IMR-90 (cell line): ENCODE results near the gene TMED10. TPM values are rescaled to one million over a fixed set of nuclear protein-coding genes. Genes with fewer than 3 reads are reported as not detected.

Experiments
- ATAC-seq: fragments of 200-7000 bp; cut with Tn5 transposase; 2 replicates; pipeline ENCODE4 v1.9.1; 2020; ENCODE audit warnings: low read depth, mild to moderate bottlenecking, moderate library complexity
- BruUV-seq: library from RNA; stranded (reverse); fragments of 400-500 nt; replicated peaks from 2 replicates; lab custom pipeline; 2021; lab: Mats Ljungman, UMichigan
- CTCF ChIA-PET: fragments of 300-600 bp; formaldehyde crosslinking; extraction: SDS; loops from one replicate; lab custom pipeline; 2021; ENCODE audit warnings: antibody characterized with exemption; lab: Yijun Ruan, JAX
- POLR2A ChIA-PET: fragments of 300-600 bp; sonication (Branson Sonifier 250); formaldehyde crosslinking; loops from one replicate; lab custom pipeline; 2022; ENCODE audit warnings: antibody characterized with exemption; ENCODE audit not compliant: unreplicated experiment; lab: Charles Lee
- DNase-seq: peaks from one replicate; pipeline ENCODE4 v3.0.0; 2013
- H2AFZ ChIP-seq: replicated peaks from 2 replicates; pipeline ENCODE3; 2013; ENCODE audit warnings: low read length, mild to moderate bottlenecking; ENCODE audit not compliant: poor library complexity
- H2AK5ac ChIP-seq: 2 replicates; pipeline ENCODE4 v1.6.1; 2013; ENCODE audit warnings: low read depth, low read length, inconsistent platforms
- H2AK9ac ChIP-seq: replicated peaks from 2 replicates; pipeline ENCODE3; 2013; ENCODE audit warnings: mild to moderate bottlenecking, low read depth, low read length, moderate library complexity; ENCODE audit not compliant: poor library complexity
- H2BK120ac ChIP-seq: 2 replicates; pipeline ENCODE4 v1.6.1; 2013; ENCODE audit warnings: low read depth, low read length, inconsistent platforms
- H2BK15ac ChIP-seq: 3 replicates; pipeline ENCODE4 v1.6.1; 2013; ENCODE audit warnings: low read depth, low read length, inconsistent platforms
- H2BK20ac ChIP-seq: 2 replicates; pipeline ENCODE4 v1.6.1; 2013; ENCODE audit warnings: low read depth, mild to moderate bottlenecking, inconsistent platforms, low read length, moderate library complexity
- H2BK5ac ChIP-seq: 2 replicates; pipeline ENCODE4 v1.6.1; 2013; ENCODE audit warnings: mild to moderate bottlenecking, low read depth, low read length, inconsistent platforms; ENCODE audit not compliant: poor library complexity, severe bottlenecking
- H3K14ac ChIP-seq: replicated peaks from 2 replicates; pipeline ENCODE4 v1.6.1; 2013; ENCODE audit warnings: low read depth, low read length, inconsistent platforms
- H3K18ac ChIP-seq: 2 replicates; pipeline ENCODE4 v1.6.1; 2013; ENCODE audit warnings: low read depth, low read length, control low read depth
- H3K23ac ChIP-seq: 2 replicates; pipeline ENCODE4 v1.6.1; 2013; ENCODE audit warnings: low read depth, low read length, inconsistent platforms
- H3K27ac ChIP-seq: 2 replicates; pipeline ENCODE4 v1.5.1; 2013; ENCODE audit warnings: mild to moderate bottlenecking, control low read depth, low read length; ENCODE audit not compliant: insufficient read depth
- H3K27me3 ChIP-seq: 2 replicates; pipeline ENCODE4 v1.6.1; 2013; ENCODE audit warnings: low read length; ENCODE audit not compliant: control insufficient read depth, insufficient read depth
- H3K36me3 ChIP-seq: 2 replicates; pipeline ENCODE4 v1.6.1; 2013; ENCODE audit warnings: low read length, mixed read lengths; ENCODE audit not compliant: control insufficient read depth, insufficient read depth
- H3K4ac ChIP-seq: 2 replicates; pipeline ENCODE4 v1.6.1; 2013; ENCODE audit warnings: low read depth, low read length, inconsistent platforms
- H3K4me1 ChIP-seq: 2 replicates; pipeline ENCODE4 v1.6.1; 2013; ENCODE audit warnings: low read length, mixed read lengths; ENCODE audit not compliant: control insufficient read depth, insufficient read depth
- H3K4me2 ChIP-seq: 2 replicates; pipeline ENCODE4 v1.6.1; 2013; ENCODE audit warnings: low read depth, mild to moderate bottlenecking, control low read depth, low read length, moderate library complexity
- H3K4me3 ChIP-seq: 2 replicates; pipeline ENCODE4 v1.5.1; 2013; ENCODE audit warnings: low read depth, mild to moderate bottlenecking, control low read depth, low read length, moderate library complexity; ENCODE audit not compliant: insufficient read depth
- H3K56ac ChIP-seq: 2 replicates; pipeline ENCODE4 v1.6.1; 2013; ENCODE audit warnings: low read length, inconsistent platforms; ENCODE audit not compliant: insufficient read depth; ENCODE audit errors: extremely low read depth
- H3K79me1 ChIP-seq, 2 experiments: 2 replicates each; pipeline ENCODE4 v1.6.1; 2013; ENCODE audit warnings: low read length in 2 of 2, inconsistent platforms in 1 of 2, low read depth in 1 of 2
- H3K9ac ChIP-seq: 2 replicates; pipeline ENCODE4 v1.6.1; 2013; ENCODE audit warnings: low read depth, low read length, control low read depth
- H3K9me1 ChIP-seq: 2 replicates; pipeline ENCODE4 v1.6.1; 2013; ENCODE audit warnings: low read length, inconsistent platforms; ENCODE audit not compliant: insufficient read depth
- H3K9me3 ChIP-seq: 2 replicates; pipeline ENCODE4 v1.6.1; 2013; ENCODE audit warnings: low read length; ENCODE audit not compliant: control insufficient read depth, insufficient read depth
- H4K20me1 ChIP-seq: 2 replicates; pipeline ENCODE4 v1.6.1; 2013; ENCODE audit warnings: low read length, inconsistent platforms; ENCODE audit not compliant: insufficient read depth
- H4K5ac ChIP-seq: 2 replicates; pipeline ENCODE4 v1.6.1; 2013; ENCODE audit warnings: mild to moderate bottlenecking, low read depth, low read length, control low read depth
- H4K8ac ChIP-seq, 2 experiments: 2 replicates each; pipeline ENCODE4 v1.6.1; 2013; ENCODE audit warnings: low read depth in 2 of 2, low read length in 2 of 2, control low read depth in 1 of 2, inconsistent platforms in 1 of 2
- H4K91ac ChIP-seq: 2 replicates; pipeline ENCODE4 v1.6.1; 2013; ENCODE audit warnings: low read depth, low read length, inconsistent platforms; ENCODE audit not compliant: insufficient read depth
- RAD21 ChIP-seq: IDR thresholded peaks from 2 replicates; pipeline ENCODE4 v1.6.1; 2012; ENCODE audit warnings: low read length, improper control_type of control experiment
- SMC3 ChIP-seq: fragments of 150-350 bp; IDR thresholded peaks from 2 replicates; pipeline ENCODE4 v1.6.1; 2016; ENCODE audit warnings: low read depth, mild to moderate bottlenecking, antibody characterized with exemption, low read length, moderate library complexity
- WGBS, 2 experiments: methylation state at CpG; one replicate each; pipeline versions ENCODE4 v1.1.5 to v1.1.7; 2013; ENCODE audit warnings: missing lambda C conversion rate in 2 of 2; ENCODE audit not compliant: insufficient read length in 1 of 2; ENCODE audit errors: extremely low coverage in 2 of 2; 5-methylcytosine and 5-hydroxymethylcytosine counted together
- dilution Hi-C: fragments of 300-500 bp; cut with HindIII; formaldehyde crosslinking; loops from one replicate; pipeline ENCODE4 v1.14.3; 2018; ENCODE audit warnings: low sequenced_read_pairs; ENCODE audit not compliant: unreplicated experiment
- in situ Hi-C: fragments of 300-500 bp; cut with MboI; formaldehyde crosslinking; loops from 3 replicates; pipeline ENCODE4 v1.14.3; 2019; ENCODE audit warnings: low sequenced_read_pairs, inconsistent platforms, mixed read lengths
- intact Hi-C: fragments of 100-400 bp; cut with micrococcal nuclease; formaldehyde crosslinking; loops from 2 replicates; pipeline ENCODE4 v1.10.0; 2022
- polyA plus RNA-seq, 3 experiments: library from polyadenylated mRNA; depleted of rRNA; stranded (reverse); fragments of >200 nt; gene quantifications; 2 replicates each; pipeline ENCODE4 v1.2.3, GENCODE V29; 2012; ENCODE audit warnings: low replicate concordance in 1 of 3
- total RNA-seq: library from RNA; depleted of rRNA; stranded (reverse); fragments of >200 nt; gene quantifications from 2 replicates; pipeline ENCODE4 v1.2.3, GENCODE V29; 2012
- TF ChIP-seq, protein P1 (sequence below): fragments of 150-350 bp; IDR thresholded peaks from 2 replicates; pipeline ENCODE4 v1.6.1; 2016; ENCODE audit warnings: low read depth, mild to moderate bottlenecking, low read length, moderate library complexity, borderline replicate concordance
- TF ChIP-seq, protein P2 (sequence below): conservative IDR thresholded peaks from 2 replicates; pipeline ENCODE4 v1.5.1; 2012; ENCODE audit warnings: mild to moderate bottlenecking, low read depth, low read length, improper control_type of control experiment

TMED10 gene
- total and polyA plus RNA-seq, 2 of the 4 experiments (the other 2 are of a cell fraction) = 254 to 441 TPM

DNA sequence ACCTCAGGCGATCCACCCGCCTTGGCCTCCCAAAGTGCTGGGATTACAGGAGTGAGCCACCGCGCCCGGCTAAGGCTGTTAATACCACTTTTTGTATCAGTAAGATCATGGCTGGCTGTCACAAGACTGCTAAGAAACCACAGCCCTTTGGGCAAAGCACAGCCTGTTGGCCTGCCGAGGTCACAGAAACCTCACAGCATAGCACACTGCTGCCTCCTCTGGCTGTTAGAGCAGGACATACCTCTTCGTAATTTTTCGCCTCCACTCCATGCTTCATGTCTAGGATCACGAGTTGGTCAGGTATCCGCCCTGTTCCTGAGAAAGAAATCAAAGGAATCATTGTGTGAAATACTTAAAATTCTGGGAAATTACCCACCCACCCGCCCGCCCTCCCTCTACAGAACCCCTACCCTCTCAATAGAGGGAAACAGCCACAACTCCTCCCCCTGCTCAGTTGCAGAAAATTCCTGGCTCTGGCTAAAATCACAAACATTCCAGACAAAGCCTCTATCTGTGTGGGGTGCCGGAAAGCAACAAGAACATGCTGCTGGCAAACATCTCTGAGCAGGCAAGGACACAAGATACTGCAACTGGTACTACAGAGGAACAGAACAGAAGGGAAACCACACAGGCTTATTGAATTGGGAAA, 28.9 kb downstream of the TMED10 start:
- Histone ChIP-seq H3K36me3 (peaks cover 4% of the 10 kb centered on the region), H3K14ac (no peak overlapping the region), H3K23ac (no peak overlapping the region), H2AK9ac (no peak overlapping the region), H4K91ac (no peak overlapping the region), H3K27me3 (no peaks in the 10 kb centered on the region), H2BK5ac (peak overlapping the region; percentile 41), H4K8ac (peak overlapping the region in 1 of 2 experiments; percentile 10; a peak in 1 of 4 replicates), H3K56ac (no peak overlapping the region), H4K5ac (no peak overlapping the region), H3K4me3 (no peak overlapping the region), H2BK120ac (no peak overlapping the region), H2AK5ac (no peak overlapping the region), H2BK20ac (no peak overlapping the region), H3K18ac (no peak overlapping the region), H3K9me1 (no peaks in the 10 kb centered on the region; the same call in 1 of the 2 replicates), H3K4ac (no peak overlapping the region), H3K27ac (peak overlapping the region; percentile 24; the same call in 1 of the 2 replicates), H2AFZ (no peak overlapping the region), H3K79me1 (peaks cover 28 to 66% of the 10 kb centered on the region in 2 experiments), H4K20me1 (peaks cover 10% of the 10 kb centered on the region; the same call in 1 of the 2 replicates), H3K9me3 (no peaks in the 10 kb centered on the region), H3K4me2 (no peak overlapping the region; the same call in 1 of the 2 replicates), H2BK15ac (no peak overlapping the region), H3K9ac (no peak overlapping the region), H3K4me1 (peaks cover 2% of the 10 kb centered on the region; the same call in 1 of the 2 replicates)
- peak; percentile 72 for DNase-seq
- no TSS peak for BruUV-seq
- ChIA-PET POLR2A (interaction anchor here (0.6 kb wide), 1 partner anchor 794 kb away, joined by 15 read pairs; no protein-coding TSS in a partner anchor), CTCF (interaction anchor here (0.8 kb wide), 1 partner anchor 148 kb away, joined by 3 read pairs; no protein-coding TSS in a partner anchor)
- in situ Hi-C loops (no loop called here), intact Hi-C loops (loop anchor here (5.0 kb wide), 1 partner anchor 130 kb away; the partner anchor contains the start of gene FOS), dilution Hi-C loops (loop anchor here (25.0 kb wide), 1 partner anchor 165 kb away; no protein-coding TSS in a partner anchor)
- ATAC-seq = peak; percentile 93
- WGBS, 2 experiments = 86% methylated on average over 5 of the region's 13 CpGs; no CpG with 5 or more reads in 1 of the 2 experiments
- TF ChIP-seq, protein P1, sequence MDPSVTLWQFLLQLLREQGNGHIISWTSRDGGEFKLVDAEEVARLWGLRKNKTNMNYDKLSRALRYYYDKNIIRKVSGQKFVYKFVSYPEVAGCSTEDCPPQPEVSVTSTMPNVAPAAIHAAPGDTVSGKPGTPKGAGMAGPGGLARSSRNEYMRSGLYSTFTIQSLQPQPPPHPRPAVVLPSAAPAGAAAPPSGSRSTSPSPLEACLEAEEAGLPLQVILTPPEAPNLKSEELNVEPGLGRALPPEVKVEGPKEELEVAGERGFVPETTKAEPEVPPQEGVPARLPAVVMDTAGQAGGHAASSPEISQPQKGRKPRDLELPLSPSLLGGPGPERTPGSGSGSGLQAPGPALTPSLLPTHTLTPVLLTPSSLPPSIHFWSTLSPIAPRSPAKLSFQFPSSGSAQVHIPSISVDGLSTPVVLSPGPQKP = no peak
- TF ChIP-seq RAD21 = peak; percentile 48
- TF ChIP-seq, protein P2, sequence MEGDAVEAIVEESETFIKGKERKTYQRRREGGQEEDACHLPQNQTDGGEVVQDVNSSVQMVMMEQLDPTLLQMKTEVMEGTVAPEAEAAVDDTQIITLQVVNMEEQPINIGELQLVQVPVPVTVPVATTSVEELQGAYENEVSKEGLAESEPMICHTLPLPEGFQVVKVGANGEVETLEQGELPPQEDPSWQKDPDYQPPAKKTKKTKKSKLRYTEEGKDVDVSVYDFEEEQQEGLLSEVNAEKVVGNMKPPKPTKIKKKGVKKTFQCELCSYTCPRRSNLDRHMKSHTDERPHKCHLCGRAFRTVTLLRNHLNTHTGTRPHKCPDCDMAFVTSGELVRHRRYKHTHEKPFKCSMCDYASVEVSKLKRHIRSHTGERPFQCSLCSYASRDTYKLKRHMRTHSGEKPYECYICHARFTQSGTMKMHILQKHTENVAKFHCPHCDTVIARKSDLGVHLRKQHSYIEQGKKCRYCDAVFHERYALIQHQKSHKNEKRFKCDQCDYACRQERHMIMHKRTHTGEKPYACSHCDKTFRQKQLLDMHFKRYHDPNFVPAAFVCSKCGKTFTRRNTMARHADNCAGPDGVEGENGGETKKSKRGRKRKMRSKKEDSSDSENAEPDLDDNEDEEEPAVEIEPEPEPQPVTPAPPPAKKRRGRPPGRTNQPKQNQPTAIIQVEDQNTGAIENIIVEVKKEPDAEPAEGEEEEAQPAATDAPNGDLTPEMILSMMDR = peak; percentile 48
- peak; percentile 23; the same call in 1 of the 2 replicates for TF ChIP-seq SMC3
